ENCODE data around the gene KHDC1.
"Not testable (repeated sequence)": the region's sequence is repeated elsewhere in the genome, so short reads cannot be mapped to it uniquely, and the experiment has no call there.

The KHDC1 gene

DNA sequence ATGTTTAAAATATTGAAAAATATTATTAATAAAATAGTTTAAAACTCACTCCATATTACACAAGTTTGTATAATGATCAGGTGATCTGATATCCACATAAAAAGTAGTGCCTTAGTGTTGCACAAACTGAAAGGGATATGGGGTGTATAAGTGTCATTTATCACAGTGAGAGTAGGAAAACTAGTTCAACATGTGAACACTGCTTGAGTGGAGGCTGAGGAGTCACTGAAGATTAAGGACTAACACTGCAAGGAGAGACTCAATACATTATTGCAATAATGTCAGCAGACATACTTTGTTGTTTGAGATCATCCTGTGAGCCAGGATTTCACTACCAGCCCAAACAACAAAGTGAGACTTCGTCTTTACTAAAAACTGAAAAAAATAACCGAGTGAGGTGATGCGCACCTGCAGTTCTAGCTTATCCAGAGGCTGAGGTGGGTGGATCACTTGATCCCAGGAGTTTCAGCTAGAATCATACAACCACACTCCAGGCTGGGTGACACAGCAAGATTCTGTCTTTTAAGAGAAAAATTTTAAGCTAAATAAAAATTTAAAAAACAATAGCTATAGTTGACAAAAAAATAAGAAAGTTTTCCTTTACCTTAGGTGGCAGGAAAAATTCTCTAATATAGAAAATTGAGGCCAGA, 35.3 kb downstream of the KHDC1 start:
- H3K27ac Mint-ChIP-seq = no peak overlapping the region
- DNase-seq (ENCODE audit: low spot score in 2 of 2) (no peak), ATAC-seq (no peak)
- no peaks in the 10 kb centered on the region for H3K36me3 Mint-ChIP-seq
- H3K4me3 Mint-ChIP-seq = no peak overlapping the region
- no peaks in the 10 kb centered on the region for H3K4me1 Mint-ChIP-seq
- no peaks in the 10 kb centered on the region for H3K9me3 Mint-ChIP-seq

DNA sequence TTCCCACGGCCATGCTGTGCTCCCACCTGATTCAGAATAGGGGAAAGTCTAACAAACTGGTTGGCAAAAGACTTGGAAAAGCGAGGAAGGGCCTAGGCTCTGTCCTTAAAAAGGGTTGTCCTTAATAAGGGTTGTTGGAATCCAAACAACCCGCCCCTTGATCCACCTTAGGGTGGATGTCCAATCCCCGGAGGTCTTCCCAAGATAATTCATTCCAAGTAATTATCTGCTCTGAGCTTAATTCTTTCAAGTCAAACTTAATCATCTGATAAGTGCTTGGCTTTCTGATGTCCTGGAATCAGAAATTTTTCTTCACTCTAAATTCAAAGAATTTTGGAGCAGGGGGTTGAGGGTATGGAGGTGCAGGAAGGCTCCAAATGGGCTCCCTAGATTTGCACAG, 37.6 kb downstream of the KHDC1 start, which contains the start of gene KHDC1L:
Gene KHDC1L (minus strand): TSS at position 101 of the 400 bp plus-strand sequence. CDS start 88 bp downstream, at position 13.
- H3K4me1 Mint-ChIP-seq = no peaks in the 10 kb centered on the region
- H3K4me3 Mint-ChIP-seq = no peak within 1 kb of the TSS
- ATAC-seq (no peak), DNase-seq (ENCODE audit: low spot score in 2 of 2) (no peak)
- H3K9me3 Mint-ChIP-seq = no peaks in the 10 kb centered on the region
- peak within 1 kb of the TSS; percentile 60 for H3K27ac Mint-ChIP-seq
- no peaks in the 10 kb centered on the region for H3K36me3 Mint-ChIP-seq

DNA sequence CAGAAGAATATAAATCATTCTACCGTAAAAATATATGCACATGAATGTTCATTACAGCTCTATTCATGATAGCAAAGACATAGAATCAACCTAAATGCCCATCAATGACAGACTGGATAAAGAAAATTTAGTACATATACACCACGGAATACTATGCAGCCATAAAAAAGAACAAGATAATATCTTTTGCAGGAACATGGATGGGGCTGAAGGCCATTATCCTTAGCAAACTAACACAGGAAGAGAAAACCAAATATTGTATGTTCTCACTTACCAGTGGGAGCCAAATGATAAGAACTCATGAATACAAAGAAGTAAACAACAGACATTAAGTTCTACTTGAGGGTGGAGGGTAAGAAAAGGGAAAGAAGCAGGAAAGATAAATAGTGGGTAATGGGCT, 46.1 kb downstream of the KHDC1 start:
- Mint-ChIP-seq H3K4me3 (no peak overlapping the region), H3K9me3 (no peaks in the 10 kb centered on the region), H3K36me3 (no peaks in the 10 kb centered on the region), H3K4me1 (no peaks in the 10 kb centered on the region), H3K27ac (no peak overlapping the region)
- no peak for ATAC-seq
- DNase-seq (ENCODE audit: low spot score in 2 of 2) = no peak

GRCh38 chr6:73209117-73209516, 53.9 kb downstream of the KHDC1 start:
- DNase-seq (ENCODE audit: low spot score in 2 of 2) = no peak
- Mint-ChIP-seq H3K27ac (no peak overlapping the region), H3K36me3 (no peaks in the 10 kb centered on the region), H3K4me3 (no peak overlapping the region), H3K4me1 (no peaks in the 10 kb centered on the region), H3K9me3 (no peaks in the 10 kb centered on the region)
- peak; percentile 55 for ATAC-seq

DNA sequence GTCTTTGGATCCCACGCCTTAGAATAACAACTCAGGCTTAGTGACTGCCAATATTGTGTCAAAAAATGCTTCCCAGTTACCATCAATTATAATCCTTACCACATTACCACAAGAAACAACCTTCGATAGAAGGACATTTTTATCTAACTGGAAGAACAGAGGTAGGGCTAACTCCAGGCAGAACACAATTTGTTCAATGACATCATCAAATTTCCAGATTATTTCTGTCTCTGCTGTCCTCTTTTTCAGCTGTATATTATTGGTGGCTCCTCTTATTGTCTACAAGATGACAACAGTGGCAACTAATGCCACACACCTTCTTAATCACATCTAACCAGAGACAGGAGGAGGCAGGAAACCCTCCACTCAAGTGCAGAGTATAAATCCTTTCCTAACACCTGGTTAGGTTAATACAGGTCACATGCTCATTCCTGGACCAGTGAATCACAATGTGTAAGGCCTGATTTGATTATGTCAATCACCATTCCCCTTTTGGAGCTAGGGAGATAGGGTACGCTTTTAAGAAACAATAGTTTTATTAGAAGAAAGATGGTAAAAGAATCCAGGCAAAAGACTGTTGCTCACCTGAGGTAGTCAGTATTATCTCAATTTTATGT, 55.7 kb downstream of the KHDC1 start:
- Mint-ChIP-seq H3K36me3 (no peaks in the 10 kb centered on the region), H3K4me3 (no peak overlapping the region), H3K9me3 (no peaks in the 10 kb centered on the region), H3K4me1 (no peaks in the 10 kb centered on the region), H3K27ac (no peak overlapping the region)
- DNase-seq (ENCODE audit: low spot score in 2 of 2) (no peak), ATAC-seq (no peak)

GRCh38 chr6:73204252-73204651, 58.7 kb downstream of the KHDC1 start:
- DNase-seq (ENCODE audit: low spot score in 2 of 2) (no peak), ATAC-seq (no peak)
- Mint-ChIP-seq H3K36me3 (no peaks in the 10 kb centered on the region), H3K27ac (no peak overlapping the region), H3K9me3 (no peaks in the 10 kb centered on the region), H3K4me3 (no peak overlapping the region), H3K4me1 (no peaks in the 10 kb centered on the region)

DNA sequence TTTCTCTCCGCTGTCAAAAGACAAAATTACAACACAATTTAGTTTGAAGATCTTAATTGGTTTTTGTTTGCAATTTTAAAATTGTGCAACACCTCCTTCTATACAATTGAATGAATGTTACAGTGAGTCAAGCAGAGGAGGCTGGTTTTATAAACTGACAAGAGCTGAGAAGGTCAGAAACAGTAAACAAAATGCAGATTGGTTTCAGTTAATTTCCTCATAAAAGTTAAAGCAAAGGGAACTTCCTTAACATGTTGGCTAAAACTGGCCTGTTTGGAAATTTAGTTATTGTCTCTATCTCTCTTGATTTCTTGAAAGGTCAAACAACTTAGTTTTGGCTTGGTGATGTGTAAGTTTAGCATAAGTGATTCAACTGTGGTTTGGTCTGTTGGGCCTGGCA, 59.9 kb downstream of the KHDC1 start:
- Mint-ChIP-seq H3K36me3 (no peaks in the 10 kb centered on the region), H3K9me3 (no peaks in the 10 kb centered on the region), H3K4me3 (no peak overlapping the region), H3K27ac (no peak overlapping the region), H3K4me1 (no peaks in the 10 kb centered on the region)
- ATAC-seq (no peak), DNase-seq (ENCODE audit: low spot score in 2 of 2) (no peak)

GRCh38 chr6:73200735-73201134, 62.3 kb downstream of the KHDC1 start:
- ATAC-seq (no peak), DNase-seq (ENCODE audit: low spot score in 2 of 2) (no peak)
- H3K9me3 Mint-ChIP-seq = no peaks in the 10 kb centered on the region
- H3K4me3 Mint-ChIP-seq = no peak overlapping the region
- no peaks in the 10 kb centered on the region for H3K36me3 Mint-ChIP-seq
- H3K27ac Mint-ChIP-seq = no peak overlapping the region
- no peaks in the 10 kb centered on the region for H3K4me1 Mint-ChIP-seq

DNA sequence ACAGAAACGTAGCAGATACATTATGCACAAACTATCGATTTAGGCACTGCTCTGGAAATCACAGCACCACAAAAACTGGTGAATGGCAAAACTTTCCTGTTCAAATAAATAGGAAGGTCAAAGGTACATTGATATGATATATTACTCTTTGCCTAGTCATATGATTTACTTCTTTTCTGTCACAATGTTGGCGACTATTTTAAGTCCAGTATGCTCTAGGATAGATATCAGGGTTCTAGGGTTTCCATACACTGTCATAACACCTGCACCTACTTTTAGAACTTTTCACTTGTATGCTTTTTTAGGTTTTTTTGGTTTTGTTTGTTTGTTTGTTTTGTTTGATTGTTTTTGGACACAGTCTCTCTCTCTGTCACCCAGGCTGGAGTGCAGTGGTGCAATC, 62.7 kb downstream of the KHDC1 start:
- DNase-seq (ENCODE audit: low spot score in 2 of 2) (no peak), ATAC-seq (no peak)
- H3K4me3 Mint-ChIP-seq = no peak overlapping the region
- H3K9me3 Mint-ChIP-seq = no peaks in the 10 kb centered on the region
- no peak overlapping the region for H3K27ac Mint-ChIP-seq
- no peaks in the 10 kb centered on the region for H3K36me3 Mint-ChIP-seq
- H3K4me1 Mint-ChIP-seq = no peaks in the 10 kb centered on the region

GRCh38 chr6:73194744-73195143, 68.3 kb downstream of the KHDC1 start:
- Mint-ChIP-seq H3K4me1 (no peaks in the 10 kb centered on the region), H3K36me3 (no peaks in the 10 kb centered on the region), H3K27ac (no peak overlapping the region), H3K9me3 (no peaks in the 10 kb centered on the region), H3K4me3 (no peak overlapping the region)
- ATAC-seq (no peak), DNase-seq (ENCODE audit: low spot score in 2 of 2) (no peak)

DNA sequence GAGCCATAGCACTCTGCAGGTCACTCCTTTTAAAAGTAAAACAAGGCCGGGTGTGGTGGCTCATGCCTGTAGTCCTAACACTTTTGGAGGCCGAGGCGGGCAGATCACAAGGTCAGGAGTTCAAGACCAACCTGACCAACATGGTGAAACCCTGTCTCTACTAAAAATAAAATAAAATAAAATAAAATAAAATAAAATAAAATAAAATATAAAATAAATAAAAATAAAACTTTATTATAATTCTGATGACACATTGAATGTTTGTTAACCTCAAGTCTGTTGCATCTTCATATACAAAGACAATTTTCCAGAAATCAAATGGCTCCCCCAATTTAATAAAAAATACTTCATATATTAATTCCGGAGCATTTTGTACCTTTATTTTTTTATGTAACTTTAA, 69.7 kb downstream of the KHDC1 start:
- not testable (repeated sequence) for H3K4me3 Mint-ChIP-seq; ATAC-seq; H3K4me1 Mint-ChIP-seq; H3K9me3 Mint-ChIP-seq; DNase-seq (ENCODE audit: low spot score in 2 of 2); H3K36me3 Mint-ChIP-seq; H3K27ac Mint-ChIP-seq
